VCaP (cell line): ENCODE results near the gene LDB2.

Experiments used
- H3K27ac ChIP-seq: fragments of 450-650 bp; 2 replicates; pipeline ENCODE4 v1.5.1; 2017
- CTCF ChIP-seq: fragments of 450-650 bp; conservative IDR thresholded peaks from 2 replicates; pipeline ENCODE4 v1.5.1; 2017; ENCODE audit warnings: mild to moderate bottlenecking, moderate library complexity

Gene LDB2

GRCh38 chr4:16896881-16897750 is 1.3 kb downstream of the LDB2 start:
- H3K27ac ChIP-seq = no peak overlapping the region
- TF ChIP-seq CTCF = no peak

DNA sequence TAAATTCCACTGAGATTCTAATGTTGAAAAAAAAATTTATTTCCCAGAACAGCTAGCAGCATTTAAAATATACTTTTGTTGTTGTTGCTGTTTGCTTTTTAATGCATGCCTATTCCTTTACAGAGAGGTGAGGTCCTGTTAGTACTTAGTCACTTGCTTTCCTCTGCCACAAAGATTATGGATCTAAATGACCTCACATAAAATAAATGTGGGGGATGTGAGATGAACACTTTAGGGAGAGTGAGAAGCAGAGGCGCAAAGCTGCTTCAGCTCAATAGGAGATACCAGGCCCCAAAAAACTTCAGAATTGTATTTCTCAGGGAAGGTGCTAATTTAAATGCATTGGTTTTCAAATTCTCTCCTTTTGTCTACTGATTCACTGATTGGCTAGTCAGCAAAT is 4.0 kb downstream of the LDB2 start:
- H3K27ac ChIP-seq = no peak overlapping the region
- no peak for TF ChIP-seq CTCF

DNA sequence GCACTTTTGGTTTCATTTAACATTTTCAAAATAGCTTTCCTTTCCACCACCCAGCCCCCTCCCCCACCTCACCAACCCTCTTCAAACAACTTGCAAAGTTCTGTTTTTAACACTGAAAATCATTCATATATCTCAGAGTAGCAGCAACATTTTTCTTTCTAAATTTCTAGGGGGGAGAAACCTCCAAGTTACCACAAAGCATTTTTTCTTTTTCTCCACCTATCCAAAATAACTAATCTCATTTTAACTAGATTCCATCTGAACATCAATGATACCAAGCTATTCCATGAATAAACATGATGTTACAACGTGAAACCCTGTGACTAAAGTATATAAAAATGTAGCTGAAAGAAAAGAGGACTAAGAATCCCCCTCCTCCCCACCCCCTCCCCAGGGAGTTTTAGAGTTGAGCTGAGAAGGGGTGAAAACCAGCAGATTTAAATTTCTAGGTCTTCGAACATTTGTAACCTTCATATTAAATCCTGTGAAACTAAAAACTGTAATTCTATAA is 5.2 kb downstream of the LDB2 start:
- no peak for TF ChIP-seq CTCF
- H3K27ac ChIP-seq = no peak overlapping the region

DNA sequence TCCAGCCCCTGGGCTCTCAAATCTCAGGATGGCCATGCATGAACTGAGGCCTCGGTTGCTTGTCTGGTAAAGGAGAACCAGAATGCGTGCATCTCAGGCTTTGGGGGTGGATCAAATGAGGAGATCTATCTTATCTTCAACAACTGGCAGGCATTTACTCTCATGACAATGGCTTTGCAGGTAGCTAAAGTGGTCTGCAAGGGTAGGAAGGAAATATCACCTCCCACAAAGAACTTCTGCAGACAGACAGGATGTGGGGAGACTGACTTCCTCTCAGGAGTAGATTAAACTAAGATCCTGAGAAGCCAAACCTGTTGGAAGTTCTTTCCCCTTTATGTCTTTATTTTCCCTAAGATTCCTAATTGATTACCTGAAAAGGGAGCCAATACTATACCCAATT is 7.8 kb downstream of the LDB2 start:
- no peak for TF ChIP-seq CTCF
- H3K27ac ChIP-seq = no peak overlapping the region

GRCh38 chr4:16889945-16890344 is 8.5 kb downstream of the LDB2 start:
- no peak for TF ChIP-seq CTCF
- no peak overlapping the region for H3K27ac ChIP-seq

DNA sequence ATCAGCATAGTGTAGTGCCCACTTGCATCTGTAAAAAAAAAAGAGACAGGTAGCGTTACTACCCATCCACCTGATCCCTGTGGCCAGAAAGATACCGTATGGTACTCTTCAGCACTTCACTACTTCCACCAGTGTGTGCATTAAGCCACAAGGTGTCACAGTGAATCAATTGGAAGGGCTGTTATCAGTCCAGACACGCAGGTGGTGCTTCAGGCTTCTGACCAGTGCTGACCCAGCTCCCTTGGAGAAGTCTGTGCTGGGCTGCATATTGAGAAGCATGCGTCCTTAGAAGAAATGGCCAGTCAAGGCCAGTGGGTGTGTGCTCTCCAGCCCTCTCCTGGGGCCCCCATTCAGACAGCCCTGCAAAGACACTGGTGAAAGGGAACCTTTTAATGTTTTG is 10.6 kb downstream of the LDB2 start:
- H3K27ac ChIP-seq = no peak overlapping the region

More for the DNA sequence above, 10.6 kb downstream of the LDB2 start:
- no peak for TF ChIP-seq CTCF
